ENCODE measurements around the gene PERM1.
"Not testable (repeated sequence)": the region's sequence is repeated elsewhere in the genome, so short reads cannot be mapped to it uniquely, and the experiment has no call there.

The PERM1 gene

GRCh38 chr1:1020000-1020404 lies 38.1 kb upstream of the PERM1 start, which contains the start of gene AGRN:
TSS of gene AGRN (plus strand) at chr1:1020120. CDS start at chr1:1020173, 53 bp downstream.
- FAIRE-seq (no peak), DNase-seq (ENCODE audit: insufficient read length, low spot score) (no peak)

GRCh38 chr1:1019122-1019999 lies 37.5 kb upstream of the PERM1 start:
- FAIRE-seq (no peak), DNase-seq (ENCODE audit: insufficient read length, low spot score) (no peak)
- TF ChIP-seq CTCF (IDR thresholded peaks at IDR 0.05; ENCODE audit: insufficient read depth, missing control alignments) = peak; percentile 31

More at GRCh38 chr1:1020000-1020404, 38.1 kb upstream of the PERM1 start, which contains the start of gene AGRN:
- no peak for TF ChIP-seq CTCF (IDR thresholded peaks at IDR 0.05; ENCODE audit: insufficient read depth, missing control alignments)

- DNase-seq (ENCODE audit: insufficient read length, low spot score); FAIRE-seq: not testable (repeated sequence)
Observed at GRCh38 chr1:1018321-1018685, 36.4 kb upstream of the PERM1 start.

- FAIRE-seq; DNase-seq (ENCODE audit: insufficient read length, low spot score): not testable (repeated sequence)
Observed at GRCh38 chr1:1017397-1018320, 35.8 kb upstream of the PERM1 start.

GRCh38 chr1:1014799-1015681 lies 33.1 kb upstream of the PERM1 start:
- TF ChIP-seq CTCF (IDR thresholded peaks at IDR 0.05; ENCODE audit: insufficient read depth, missing control alignments) = no peak
- no peak for DNase-seq (ENCODE audit: insufficient read length, low spot score)
- no peak for FAIRE-seq

- FAIRE-seq (no peak), DNase-seq (ENCODE audit: insufficient read length, low spot score) (no peak)
- TF ChIP-seq CTCF (IDR thresholded peaks at IDR 0.05; ENCODE audit: insufficient read depth, missing control alignments) = no peak
Observed at GRCh38 chr1:1013922-1014648, 32.2 kb upstream of the PERM1 start.

- no peak for TF ChIP-seq CTCF (IDR thresholded peaks at IDR 0.05; ENCODE audit: insufficient read depth, missing control alignments)
- DNase-seq (ENCODE audit: insufficient read length, low spot score) (no peak), FAIRE-seq (no peak)
Observed at GRCh38 chr1:1013105-1013921, 31.4 kb upstream of the PERM1 start, which contains the start of gene ISG15. TSS of gene ISG15 (plus strand) at chr1:1013497. CDS start at chr1:1013574, 77 bp downstream.

- not testable (repeated sequence) for DNase-seq (ENCODE audit: insufficient read length, low spot score); FAIRE-seq
Observed at GRCh38 chr1:1012736-1013104, 30.8 kb upstream of the PERM1 start.

Measured in D721Med (cell line).